Inferior parietal cortex (tissue), 1 donor: ENCODE results near the gene ZNF428.
"Not testable (repeated sequence)": the region's sequence is repeated elsewhere in the genome, so short reads cannot be mapped to it uniquely, and the experiment has no call there.

Source experiments
- DNase-seq: peaks from one replicate; pipeline ENCODE4 v3.0.0-alpha.2; 2016; ENCODE audit errors: extremely low spot score

Gene ZNF428

GRCh38 chr19:43592800-43593350 is 26.6 kb downstream of the ZNF428 start:
- DNase-seq: no peak

- DNase-seq: no peak
Observed at GRCh38 chr19:43591904-43592772, 27.3 kb downstream of the ZNF428 start.

- DNase-seq: no peak
Observed at GRCh38 chr19:43589678-43590077, 29.8 kb downstream of the ZNF428 start.

GRCh38 chr19:43589277-43589676 is 30.2 kb downstream of the ZNF428 start:
- DNase-seq: no peak

GRCh38 chr19:43587029-43587428 is 32.4 kb downstream of the ZNF428 start:
- DNase-seq: not testable (repeated sequence)

GRCh38 chr19:43586346-43586745 is 33.1 kb downstream of the ZNF428 start:
- no peak for DNase-seq

GRCh38 chr19:43584484-43584883 is 34.9 kb downstream of the ZNF428 start:
- no peak for DNase-seq

- no peak for DNase-seq
Observed at GRCh38 chr19:43582495-43582894, 36.9 kb downstream of the ZNF428 start.

- no peak for DNase-seq
Observed at GRCh38 chr19:43581467-43581866, 38.0 kb downstream of the ZNF428 start.

GRCh38 chr19:43578787-43579186 is 40.6 kb downstream of the ZNF428 start:
- no peak for DNase-seq

GRCh38 chr19:43575955-43576878 is 43.2 kb downstream of the ZNF428 start:
- no peak for DNase-seq

GRCh38 chr19:43575156-43575950 is 44.1 kb downstream of the ZNF428 start, which contains the start of the genes PINLYP and XRCC1:
TSS of gene PINLYP (plus strand) at chr19:43575801. CDS start at chr19:43577192, 1,391 bp downstream.
TSS of gene XRCC1 (minus strand) at chr19:43575527. CDS start at chr19:43575458, 69 bp downstream.
- peak; percentile 97 for DNase-seq

- DNase-seq: no peak
Observed at GRCh38 chr19:43574424-43575155, 44.8 kb downstream of the ZNF428 start.

GRCh38 chr19:43572171-43572588 is 47.2 kb downstream of the ZNF428 start:
- DNase-seq: no peak

GRCh38 chr19:43570174-43570791 is 49.1 kb downstream of the ZNF428 start:
- no peak for DNase-seq

- DNase-seq: no peak
Observed at GRCh38 chr19:43569657-43570056, 49.8 kb downstream of the ZNF428 start.

- peak; percentile 31 for DNase-seq
Observed at GRCh38 chr19:43564800-43565199, 54.6 kb downstream of the ZNF428 start.

GRCh38 chr19:43563816-43564457 is 55.5 kb downstream of the ZNF428 start:
- DNase-seq: no peak

- peak; percentile 78 for DNase-seq
Observed at GRCh38 chr19:43562698-43563241, 56.7 kb downstream of the ZNF428 start.
